Effector memory CD4-positive, alpha-beta T cell (primary cell): ENCODE data around the gene FOXL2.

Experiments used
- DNase-seq, 3 donors: peaks; one replicate each; pipeline ENCODE4 v3.0.0-alpha.2; 2020
- H3K27ac ChIP-seq: 2 replicates; pipeline ENCODE4 v1.7.0; 2013; ENCODE audit warnings: mild to moderate bottlenecking, low read length, moderate library complexity; ENCODE audit not compliant: insufficient read depth, poor library complexity, severe bottlenecking
- H3K27me3 ChIP-seq: replicated peaks from 2 replicates; pipeline ENCODE4 v1.7.0; 2013; ENCODE audit warnings: mild to moderate bottlenecking, low read length; ENCODE audit not compliant: insufficient read depth, control insufficient read depth, poor library complexity, severe bottlenecking
- H3K36me3 ChIP-seq: 2 replicates; pipeline ENCODE4 v1.7.0; 2013; ENCODE audit warnings: mild to moderate bottlenecking, low read length, moderate library complexity; ENCODE audit not compliant: control insufficient read depth, insufficient read depth
- H3K4me1 ChIP-seq: 2 replicates; pipeline ENCODE4 v1.7.0; 2013; ENCODE audit warnings: low read length, mild to moderate bottlenecking; ENCODE audit not compliant: control insufficient read depth, insufficient read depth, poor library complexity, severe bottlenecking
- H3K4me3 ChIP-seq: 2 replicates; pipeline ENCODE4 v1.7.0; 2013; ENCODE audit warnings: low read length, low read depth, mild to moderate bottlenecking; ENCODE audit not compliant: insufficient read depth, poor library complexity, severe bottlenecking
- H3K9me3 ChIP-seq: 2 replicates; pipeline ENCODE4 v1.7.0; 2013; ENCODE audit warnings: mild to moderate bottlenecking, low read length, moderate library complexity; ENCODE audit not compliant: control insufficient read depth
- total RNA-seq, 3 donors: gene quantifications; one replicate each; lab custom pipeline; 2026; lab: John Stamatoyannopoulos, UW

Gene FOXL2
- 0 to 0.17 (median 0) reads per million in 3 donors for total RNA-seq

- peak within 1 kb of the TSS; percentile 44 for H3K4me3 ChIP-seq
- DNase-seq: no peak
Measured at GRCh38 chr3:138946663-138947494, at the start of gene FOXL2, which contains the start of gene FOXL2NB. Gene FOXL2 (minus strand): TSS chr3:138947137. CDS start chr3:138946722, 415 bp downstream. Gene FOXL2NB (plus strand): TSS chr3:138947217. CDS start chr3:138947365, 148 bp downstream.

GRCh38 chr3:138995706-138996105 lies 48.8 kb upstream of the FOXL2 start:
- Histone ChIP-seq H3K9me3 (no peaks in the 10 kb centered on the region), H3K4me1 (no peaks in the 10 kb centered on the region), H3K36me3 (no peaks in the 10 kb centered on the region), H3K27me3 (no peaks in the 10 kb centered on the region), H3K27ac (no peak overlapping the region), H3K4me3 (no peak overlapping the region)
- DNase-seq: no peak

More at GRCh38 chr3:138946663-138947494, at the start of gene FOXL2, which contains the start of gene FOXL2NB:
- H3K27ac ChIP-seq: no peak within 1 kb of the TSS
- H3K27me3 ChIP-seq: peaks cover 71% of the 10 kb centered on the region
- no peaks in the 10 kb centered on the region for H3K9me3 ChIP-seq
- H3K4me1 ChIP-seq: peaks cover 52% of the 10 kb centered on the region
- H3K36me3 ChIP-seq: no peaks in the 10 kb centered on the region

DNA sequence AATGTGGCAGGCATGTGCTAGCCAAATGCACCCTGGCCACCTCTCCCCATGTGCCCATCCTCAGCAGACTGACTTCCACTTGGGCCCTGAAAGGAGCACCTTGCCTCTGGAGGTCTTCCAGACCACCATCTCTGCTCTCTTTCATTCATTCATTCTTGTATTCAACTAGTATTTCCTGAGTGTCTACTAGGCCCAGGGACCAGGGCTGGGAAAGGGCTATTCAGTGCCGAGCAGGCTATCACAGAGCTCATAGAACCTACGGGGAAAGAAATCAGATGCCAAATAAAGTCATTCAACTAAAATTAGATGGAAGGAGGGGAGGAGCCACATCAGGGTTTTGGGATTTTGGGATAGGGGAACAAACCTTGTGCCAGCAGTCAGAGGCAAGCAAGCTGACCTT lies 40.2 kb upstream of the FOXL2 start:
- Histone ChIP-seq H3K36me3 (no peaks in the 10 kb centered on the region), H3K4me1 (no peaks in the 10 kb centered on the region), H3K4me3 (no peak overlapping the region), H3K27me3 (no peaks in the 10 kb centered on the region), H3K27ac (no peak overlapping the region), H3K9me3 (no peaks in the 10 kb centered on the region)
- DNase-seq: no peak

GRCh38 chr3:138985932-138986331 lies 39.0 kb upstream of the FOXL2 start:
- Histone ChIP-seq H3K27ac (no peak overlapping the region), H3K4me1 (no peaks in the 10 kb centered on the region), H3K9me3 (no peaks in the 10 kb centered on the region), H3K36me3 (no peaks in the 10 kb centered on the region), H3K27me3 (no peaks in the 10 kb centered on the region), H3K4me3 (no peak overlapping the region)
- no peak for DNase-seq

DNA sequence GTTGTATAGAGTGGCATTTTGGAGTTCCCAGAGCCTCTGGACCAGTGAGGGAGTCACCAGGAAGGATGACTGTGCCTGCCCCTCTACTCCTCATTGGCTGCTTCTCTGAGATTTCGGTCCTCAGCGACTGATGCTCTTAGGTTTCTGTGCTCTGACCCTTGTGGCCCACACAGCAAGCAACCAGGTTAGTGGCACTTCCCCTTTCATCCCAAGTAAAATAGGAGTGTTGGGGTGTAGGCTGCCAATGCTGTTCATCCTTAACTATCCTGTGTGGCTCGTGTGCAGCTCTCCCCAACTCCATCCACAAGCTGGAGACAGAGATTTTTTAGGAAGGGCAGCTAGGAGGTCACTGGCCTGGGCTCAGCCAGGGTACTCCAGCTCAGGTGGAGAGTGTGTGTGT lies 37.9 kb upstream of the FOXL2 start:
- H3K4me3 ChIP-seq: no peak overlapping the region
- no peaks in the 10 kb centered on the region for H3K27me3 ChIP-seq
- no peaks in the 10 kb centered on the region for H3K9me3 ChIP-seq
- no peaks in the 10 kb centered on the region for H3K36me3 ChIP-seq
- no peak overlapping the region for H3K27ac ChIP-seq
- no peak for DNase-seq
- H3K4me1 ChIP-seq: no peaks in the 10 kb centered on the region

DNA sequence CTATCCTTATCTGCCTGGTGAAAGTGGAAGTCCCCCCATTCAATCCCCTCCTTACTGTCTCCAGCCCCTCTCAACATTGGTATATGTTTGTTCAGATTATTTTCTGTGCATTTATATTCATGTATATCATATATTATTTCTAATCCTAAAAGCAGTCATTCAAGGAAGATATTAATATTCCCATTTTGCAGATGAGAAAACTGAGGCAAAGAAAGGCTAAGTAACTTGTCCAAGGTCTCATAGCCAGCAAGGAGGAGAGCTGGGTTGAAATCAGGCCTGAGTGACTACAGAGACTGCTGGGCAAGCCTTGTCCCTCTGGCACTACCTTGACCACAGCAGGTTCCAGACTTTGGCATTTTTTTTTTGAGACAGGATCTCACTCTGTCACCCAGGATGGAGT lies 29.1 kb upstream of the FOXL2 start:
- H3K27ac ChIP-seq: no peak overlapping the region
- H3K4me1 ChIP-seq: no peaks in the 10 kb centered on the region
- no peak overlapping the region for H3K4me3 ChIP-seq
- H3K27me3 ChIP-seq: no peaks in the 10 kb centered on the region
- no peaks in the 10 kb centered on the region for H3K9me3 ChIP-seq
- no peaks in the 10 kb centered on the region for H3K36me3 ChIP-seq
- no peak for DNase-seq

- no peaks in the 10 kb centered on the region for H3K4me1 ChIP-seq
- no peaks in the 10 kb centered on the region for H3K27me3 ChIP-seq
- no peak overlapping the region for H3K27ac ChIP-seq
- no peaks in the 10 kb centered on the region for H3K9me3 ChIP-seq
- H3K4me3 ChIP-seq: no peak overlapping the region
- no peak for DNase-seq
- H3K36me3 ChIP-seq: no peaks in the 10 kb centered on the region
Measured at GRCh38 chr3:138975351-138975750, 28.4 kb upstream of the FOXL2 start.

- Histone ChIP-seq H3K9me3 (no peaks in the 10 kb centered on the region), H3K4me1 (no peaks in the 10 kb centered on the region), H3K36me3 (no peaks in the 10 kb centered on the region), H3K27ac (no peak overlapping the region), H3K4me3 (no peak overlapping the region), H3K27me3 (no peaks in the 10 kb centered on the region)
- DNase-seq: no peak
Measured at GRCh38 chr3:138974462-138974861, 27.5 kb upstream of the FOXL2 start.

DNA sequence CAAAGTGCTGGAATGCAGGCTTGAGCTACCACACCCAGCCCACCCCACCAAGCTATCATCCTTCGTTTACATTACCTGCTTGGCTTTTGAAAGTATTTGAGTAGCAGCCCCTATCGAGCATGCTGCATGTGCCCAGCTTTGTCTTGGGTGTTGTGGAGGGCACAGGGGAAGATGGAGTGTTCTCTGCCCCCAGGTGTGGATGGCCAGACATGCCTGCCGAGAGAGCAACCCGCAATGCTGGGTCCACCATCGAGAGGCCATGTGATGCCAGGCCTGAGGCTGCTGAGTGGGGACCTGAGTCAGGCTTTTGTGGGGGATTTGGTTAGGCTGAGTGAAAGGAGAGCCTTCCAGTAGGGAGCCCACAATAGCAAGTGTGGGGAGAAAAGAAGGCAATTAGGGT lies 26.0 kb upstream of the FOXL2 start:
- Histone ChIP-seq H3K4me3 (no peak overlapping the region), H3K27ac (no peak overlapping the region), H3K4me1 (no peaks in the 10 kb centered on the region), H3K9me3 (no peaks in the 10 kb centered on the region), H3K27me3 (no peaks in the 10 kb centered on the region), H3K36me3 (no peaks in the 10 kb centered on the region)
- DNase-seq: no peak

GRCh38 chr3:138971766-138972320 lies 24.9 kb upstream of the FOXL2 start:
- no peak overlapping the region for H3K27ac ChIP-seq
- H3K9me3 ChIP-seq: no peaks in the 10 kb centered on the region
- H3K36me3 ChIP-seq: no peaks in the 10 kb centered on the region
- no peak for DNase-seq
- H3K27me3 ChIP-seq: no peaks in the 10 kb centered on the region
- H3K4me1 ChIP-seq: no peaks in the 10 kb centered on the region
- H3K4me3 ChIP-seq: no peak overlapping the region
